H1 (cell line): Measurements from ENCODE around the gene MAPK4. TPM values are rescaled to one million over a fixed set of nuclear protein-coding genes. Genes with fewer than 3 reads are reported as not detected.

Experiments
- CTCF ChIA-PET: fragments of 300-600 bp; sonication (Branson Sonifier 250); formaldehyde crosslinking; loops from one replicate; lab custom pipeline; 2021; ENCODE audit not compliant: partially characterized antibody; lab: Charles Lee
- POLR2A ChIA-PET: fragments of 300-600 bp; sonication (Branson Sonifier 250); formaldehyde crosslinking; loops from one replicate; lab custom pipeline; 2021; ENCODE audit warnings: inconsistent platforms; ENCODE audit not compliant: partially characterized antibody; lab: Charles Lee
- DNase-seq, 2 experiments: peaks; one replicate each; pipeline versions ENCODE4 v3.0.0 to v3.0.0-alpha.2; 2010 to 2022; ENCODE audit warnings: low spot score in 2 of 2, low read depth in 1 of 2, mixed read lengths in 1 of 2
- FAIRE-seq: peaks from 2 replicates; lab custom pipeline; 2011; peaks lifted over from hg19 to GRCh38; lab: Jason Lieb, UNC
- H2AFZ ChIP-seq: 2 replicates; pipeline ENCODE4 v1.8.1; 2012; ENCODE audit warnings: low read length, inconsistent platforms
- H2AK5ac ChIP-seq: 2 replicates; pipeline ENCODE4 v1.6.1; 2013; ENCODE audit warnings: low read depth, low read length
- H2BK120ac ChIP-seq: replicated peaks from 2 replicates; pipeline ENCODE3; 2013; ENCODE audit warnings: low read depth, low read length, inconsistent platforms
- H2BK12ac ChIP-seq: 2 replicates; pipeline ENCODE4 v1.6.1; 2013; ENCODE audit warnings: low read depth, low read length
- H2BK15ac ChIP-seq: 2 replicates; pipeline ENCODE4 v1.6.1; 2013; ENCODE audit warnings: low read length
- H2BK20ac ChIP-seq: 2 replicates; pipeline ENCODE4 v1.6.1; 2013; ENCODE audit warnings: low read length
- H2BK5ac ChIP-seq: 2 replicates; pipeline ENCODE4 v1.6.1; 2013; ENCODE audit warnings: low read depth, low read length
- H3K14ac ChIP-seq: 2 replicates; pipeline ENCODE4 v1.6.1; 2013; ENCODE audit warnings: inconsistent platforms; ENCODE audit not compliant: insufficient read length
- H3K18ac ChIP-seq: 2 replicates; pipeline ENCODE4 v1.6.1; 2013; ENCODE audit warnings: low read length; ENCODE audit errors: extremely low read depth
- H3K23ac ChIP-seq: 2 replicates; pipeline ENCODE4 v1.6.1; 2013; ENCODE audit warnings: inconsistent platforms; ENCODE audit not compliant: insufficient read length
- H3K23me2 ChIP-seq: 2 replicates; pipeline ENCODE4 v1.6.1; 2013; ENCODE audit warnings: low read depth, low read length
- H3K27ac ChIP-seq: 2 replicates; pipeline ENCODE4 v1.6.1; 2011; ENCODE audit warnings: low read depth, low read length, inconsistent platforms
- H3K27me3 ChIP-seq, 4 experiments: replicated peaks in 1 of 4; 1 replicate in 1 of 4; 2 replicates in 3 of 4; pipeline versions ENCODE4 v1.6.1 to v1.8.1; 2011 to 2013; ENCODE audit warnings: low read length in 3 of 4, mild to moderate bottlenecking in 3 of 4, inconsistent platforms in 2 of 4, mixed read lengths in 2 of 4, moderate library complexity in 1 of 4; ENCODE audit not compliant: control insufficient read depth in 3 of 4, insufficient read depth in 3 of 4; ENCODE audit errors: extremely low read depth in 1 of 4
- H3K36me3 ChIP-seq, 4 experiments: 2 replicates each; pipeline versions ENCODE4 v1.6.1 to v1.8.1; 2011 to 2013; ENCODE audit warnings: mild to moderate bottlenecking in 4 of 4, low read length in 3 of 4, moderate library complexity in 2 of 4, control low read depth in 1 of 4, inconsistent platforms in 1 of 4; ENCODE audit not compliant: insufficient read depth in 4 of 4, control insufficient read depth in 2 of 4
- H3K4ac ChIP-seq: replicated peaks from 2 replicates; pipeline ENCODE3; 2013; ENCODE audit warnings: low read length, low read depth, mixed read lengths, inconsistent platforms; ENCODE audit not compliant: insufficient read length
- H3K4me1 ChIP-seq, 4 experiments: replicated peaks in 1 of 4; 1 replicate in 1 of 4; 2 replicates in 3 of 4; pipeline versions ENCODE4 v1.6.1 to v1.8.1; 2011 to 2013; ENCODE audit warnings: low read length in 3 of 4, inconsistent platforms in 2 of 4, mixed read lengths in 1 of 4; ENCODE audit not compliant: insufficient read depth in 4 of 4, control insufficient read depth in 3 of 4
- H3K4me2 ChIP-seq, 2 experiments: 2 replicates each; pipeline versions ENCODE4 v1.6.1 to v1.8.1; 2011 to 2013; ENCODE audit warnings: low read depth in 2 of 2, low read length in 2 of 2, control low read depth in 1 of 2, inconsistent platforms in 1 of 2, mild to moderate bottlenecking in 1 of 2; ENCODE audit not compliant: insufficient read depth in 1 of 2
- H3K4me3 ChIP-seq, 4 experiments: fragments of 200-600, 300-600 bp in 1 of 4; sonication (generic), shearing (Covaris generic), sonication (Bioruptor Twin) in 1 of 4; 2 replicates each; pipeline versions ENCODE4 v1.5.1 to v1.8.1; 2011 to 2016; ENCODE audit warnings: low read length in 4 of 4, low read depth in 3 of 4, control low read depth in 2 of 4, inconsistent platforms in 2 of 4, mild to moderate bottlenecking in 2 of 4, mixed read lengths in 1 of 4, moderate library complexity in 1 of 4; ENCODE audit not compliant: insufficient read depth in 2 of 4; ENCODE audit errors: extremely low read depth in 1 of 4
- H3K56ac ChIP-seq: replicated peaks from 2 replicates; pipeline ENCODE3; 2013; ENCODE audit warnings: low read depth, mild to moderate bottlenecking, mixed read lengths, low read length, inconsistent platforms; ENCODE audit not compliant: insufficient read length
- H3K79me1 ChIP-seq: 2 replicates; pipeline ENCODE4 v1.6.1; 2013; ENCODE audit warnings: low read depth, low read length, control low read depth
- H3K79me2 ChIP-seq, 2 experiments: 2 replicates each; pipeline versions ENCODE4 v1.6.1 to v1.8.1; 2012 to 2013; ENCODE audit warnings: low read length in 2 of 2, mild to moderate bottlenecking in 2 of 2, inconsistent platforms in 1 of 2; ENCODE audit not compliant: insufficient read depth in 2 of 2, control insufficient read depth in 1 of 2
- H3K9ac ChIP-seq, 4 experiments: replicated peaks in 1 of 4; 1 replicate in 1 of 4; 2 replicates in 3 of 4; pipeline versions ENCODE4 v1.6.1 to v1.8.1; 2011 to 2013; ENCODE audit warnings: low read depth in 3 of 4, low read length in 3 of 4, control low read depth in 2 of 4, mild to moderate bottlenecking in 2 of 4, moderate library complexity in 2 of 4, inconsistent platforms in 1 of 4; ENCODE audit errors: extremely low read depth in 1 of 4
- H3K9me3 ChIP-seq, 2 experiments: 2 replicates each; pipeline versions ENCODE4 v1.6.1 to v1.8.1; 2012 to 2013; ENCODE audit warnings: mild to moderate bottlenecking in 2 of 2, moderate library complexity in 2 of 2, control low read depth in 1 of 2, inconsistent platforms in 1 of 2, low read depth in 1 of 2, low read length in 1 of 2, mixed read lengths in 1 of 2; ENCODE audit not compliant: insufficient read depth in 2 of 2
- H4K20me1 ChIP-seq, 2 experiments: replicated peaks in 1 of 2; 2 replicates each; pipeline versions ENCODE3 to v1.8.1; 2011 to 2013; ENCODE audit warnings: inconsistent platforms in 2 of 2, low read length in 2 of 2, mild to moderate bottlenecking in 1 of 2; ENCODE audit not compliant: insufficient read depth in 2 of 2, control insufficient read depth in 1 of 2
- H4K5ac ChIP-seq: 2 replicates; pipeline ENCODE4 v1.6.1; 2013; ENCODE audit warnings: low read length, low read depth, mixed read lengths, inconsistent platforms; ENCODE audit not compliant: insufficient read length
- H4K8ac ChIP-seq: 2 replicates; pipeline ENCODE4 v1.8.0; 2013; ENCODE audit warnings: mild to moderate bottlenecking, moderate library complexity, low read length, inconsistent platforms; ENCODE audit not compliant: insufficient read depth; ENCODE audit errors: extremely low read depth
- H4K91ac ChIP-seq: replicated peaks from 2 replicates; pipeline ENCODE3; 2013; ENCODE audit warnings: low read length, mixed read lengths, inconsistent platforms; ENCODE audit not compliant: insufficient read length
- CREB1 ChIP-seq: IDR thresholded peaks from 2 replicates; pipeline ENCODE4 v1.6.1; 2012; ENCODE audit warnings: inconsistent platforms
- CTCF ChIP-seq, 3 experiments: IDR thresholded peaks; 1 replicate in 2 of 3; 2 replicates in 1 of 3; pipeline versions ENCODE4 v1.5.1 to v1.6.1; 2011; ENCODE audit warnings: low read length in 3 of 3, mild to moderate bottlenecking in 3 of 3, inconsistent platforms in 2 of 3, low read depth in 1 of 3, moderate library complexity in 1 of 3; ENCODE audit not compliant: insufficient read depth in 1 of 3; ENCODE audit errors: control extremely low read depth in 1 of 3
- GTF2F1 ChIP-seq: IDR thresholded peaks from 2 replicates; pipeline ENCODE4 v1.6.1; 2012; ENCODE audit warnings: low read depth, low read length, improper control_type of control experiment, borderline replicate concordance
- HDAC2 ChIP-seq, 2 experiments: fragments of 300-600 bp in 1 of 2; sonication (generic) in 1 of 2; IDR thresholded peaks; 2 replicates each; pipeline ENCODE4 v1.6.1; 2011 to 2012; ENCODE audit warnings: low read depth in 2 of 2, low read length in 2 of 2, mild to moderate bottlenecking in 2 of 2, moderate library complexity in 2 of 2, borderline replicate concordance in 1 of 2, inconsistent platforms in 1 of 2
- POLR2A ChIP-seq, 2 experiments: IDR thresholded peaks; 1 replicate in 1 of 2; 2 replicates in 1 of 2; pipeline ENCODE4 v1.6.1; 2011; ENCODE audit warnings: low read depth in 2 of 2, low read length in 2 of 2, mild to moderate bottlenecking in 2 of 2; ENCODE audit errors: control extremely low read depth in 1 of 2
- RFX5 ChIP-seq: IDR thresholded peaks from 2 replicates; pipeline ENCODE4 v1.6.1; 2011; ENCODE audit warnings: low read depth, low read length, improper control_type of control experiment, borderline replicate concordance
- SUZ12 ChIP-seq: fragments of 200-600 bp; sonication (generic); IDR thresholded peaks from 2 replicates; pipeline ENCODE4 v1.6.1; 2012; ENCODE audit warnings: mild to moderate bottlenecking, inconsistent platforms, low read length, moderate library complexity, mixed read lengths
- TEAD4 ChIP-seq: IDR thresholded peaks from 2 replicates; pipeline ENCODE4 v1.6.1; 2012; ENCODE audit warnings: low read depth, low read length, inconsistent platforms, mixed read lengths
- USF2 ChIP-seq: IDR thresholded peaks from 2 replicates; pipeline ENCODE4 v1.6.1; 2011; ENCODE audit warnings: low read length, improper control_type of control experiment
- WGBS, 2 experiments: shearing (Covaris generic) in 1 of 2; methylation state at CpG; one replicate each; pipeline versions ENCODE4 v1.1.6 to v1.1.7; 2013 to 2015; ENCODE audit warnings: low lambda C conversion rate in 2 of 2, mixed read lengths in 2 of 2, inconsistent platforms in 1 of 2, low coverage in 1 of 2, missing lambda C conversion rate in 1 of 2; ENCODE audit not compliant: insufficient replicate concordance in 2 of 2, insufficient coverage in 1 of 2, insufficient read length in 1 of 2; ENCODE audit errors: extremely low coverage in 1 of 2, missing lambda C conversion rate in 1 of 2; 5-methylcytosine and 5-hydroxymethylcytosine counted together
- polyA plus RNA-seq, 7 experiments: library from polyadenylated mRNA; depleted of rRNA in 3 of 7; stranded (reverse) in 5 of 7; unstranded in 2 of 7; fragments of >200 nt in 5 of 7; fragments of 200-250 nt in 2 of 7; gene quantifications; 1 replicate in 5 of 7; 2 replicates in 1 of 7; 4 replicates in 1 of 7; pipeline versions ENCODE4 v1.2.1 to v1.2.3, GENCODE V29; 2011 to 2013; ENCODE audit warnings: missing spikeins in 2 of 7, mixed read lengths in 2 of 7
- total RNA-seq: library from RNA; stranded (reverse); fragmentation: NEBNext Ultra II Directional; extraction: Animal tissue kit (Norgen Biotek cat#: 25700); gene quantifications from 2 replicates; pipeline ENCODE4 v1.2.1, GENCODE V29; 2021

MAPK4 gene
- total and polyA plus RNA-seq, 2 of the 8 experiments (the other 6 are each of a cell fraction or from before 2014, with no cell fraction given): 3.2 to 3.7 TPM

- H2AK5ac ChIP-seq: no peak overlapping the region
- H3K4me3 ChIP-seq: no peak overlapping the region
- H4K5ac ChIP-seq: no peak overlapping the region
- TF ChIP-seq USF2: no peak
- no peak for TF ChIP-seq TEAD4
- TF ChIP-seq RFX5: no peak
- no peak for TF ChIP-seq CTCF (IDR thresholded peaks at IDR 0.05; ENCODE audit: control extremely low read depth in 1 of 3, insufficient read depth in 1 of 3, low read depth in 1 of 3, low read length in 3 of 3)
- TF ChIP-seq HDAC2 (IDR thresholded peaks at IDR 0.05; ENCODE audit: borderline replicate concordance in 1 of 2, low read depth in 2 of 2, low read length in 2 of 2): no peak
- no peak for TF ChIP-seq SUZ12
- no peak for TF ChIP-seq CREB1
- TF ChIP-seq POLR2A (IDR thresholded peaks at IDR 0.05; ENCODE audit: control extremely low read depth in 1 of 2, low read depth in 2 of 2, low read length in 2 of 2): no peak
- TF ChIP-seq GTF2F1: no peak
- H3K23ac ChIP-seq: no peak overlapping the region
- H3K23me2 ChIP-seq: no peaks in the 10 kb centered on the region
- FAIRE-seq: no peak
- DNase-seq: peak in 1 of 2 experiments; percentile 19
- H4K20me1 ChIP-seq: no peaks in the 10 kb centered on the region
- H3K14ac ChIP-seq: no peak overlapping the region
- H3K4ac ChIP-seq: no peak overlapping the region
- no peaks in the 10 kb centered on the region for H3K79me1 ChIP-seq
- H2BK5ac ChIP-seq: no peak overlapping the region
- H3K56ac ChIP-seq: no peak overlapping the region
- no peaks in the 10 kb centered on the region for H3K9me3 ChIP-seq
- POLR2A ChIA-PET: no interaction called here
- CTCF ChIA-PET: interaction anchor here (1.0 to 1.3 kb wide), 2 partner anchors 67 to 90 kb away, joined by 3 read pairs; partner anchors contain the start of gene MRO
- no peak overlapping the region for H4K8ac ChIP-seq
- H3K36me3 ChIP-seq: no peaks in the 10 kb centered on the region; a peak in 1 of 8 replicates
- 67% methylated on average over 1 of the region's 1 CpG; no CpG with 5 or more reads in 1 of the 2 experiments for WGBS, 2 experiments
- H3K79me2 ChIP-seq: no peaks in the 10 kb centered on the region
- H3K27me3 ChIP-seq: no peaks in the 10 kb centered on the region
- H3K4me1 ChIP-seq: peaks cover 3 to 14% (median 12%) of the 10 kb centered on the region in 4 experiments; a peak in 5 of 7 replicates
- H2BK20ac ChIP-seq: no peak overlapping the region
- no peak overlapping the region for H3K27ac ChIP-seq
- no peak overlapping the region for H2BK15ac ChIP-seq
- no peak overlapping the region for H3K9ac ChIP-seq
- H2AFZ ChIP-seq: no peak overlapping the region
- no peak overlapping the region for H3K4me2 ChIP-seq
- no peak overlapping the region for H2BK12ac ChIP-seq
- H4K91ac ChIP-seq: no peak overlapping the region
- no peak overlapping the region for H3K18ac ChIP-seq
- no peak overlapping the region for H2BK120ac ChIP-seq
Measured at GRCh38 chr18:50753311-50753710, 193.4 kb downstream of the MAPK4 start.
